DND-41 (cell line): ENCODE measurements around the gene CRTAC1.

Experiments
- ATAC-seq: fragments of 200-7000 bp; cut with Tn5 transposase; 3 replicates; pipeline ENCODE4 v1.9.1; 2021; ENCODE audit warnings: low read depth; ENCODE audit not compliant: insufficient read depth
- DNase-seq: peaks from one replicate; pipeline ENCODE4 v3.0.0-alpha.2; 2020
- H2AFZ ChIP-seq: 2 replicates; pipeline ENCODE4 v1.6.0; 2012; ENCODE audit warnings: low read depth, low read length
- H3K27ac ChIP-seq: 2 replicates; pipeline ENCODE4 v1.5.1; 2012; ENCODE audit warnings: low read length, inconsistent platforms
- H3K27me3 ChIP-seq: fragments of 200-600 bp; sonication (generic); 2 replicates; pipeline ENCODE4 v1.6.0; 2012; ENCODE audit warnings: low read length, mild to moderate bottlenecking, inconsistent platforms; ENCODE audit not compliant: insufficient read depth, poor library complexity
- H3K36me3 ChIP-seq: 2 replicates; pipeline ENCODE4 v1.5.1; 2012; ENCODE audit warnings: low read length, inconsistent platforms; ENCODE audit not compliant: insufficient read depth
- H3K4me1 ChIP-seq: 2 replicates; pipeline ENCODE4 v1.5.1; 2012; ENCODE audit warnings: mild to moderate bottlenecking, low read length; ENCODE audit not compliant: insufficient read depth
- H3K4me2 ChIP-seq: 2 replicates; pipeline ENCODE4 v1.6.0; 2012; ENCODE audit warnings: mild to moderate bottlenecking, moderate library complexity, low read length, inconsistent platforms; ENCODE audit not compliant: insufficient read depth
- H3K4me3 ChIP-seq, 2 experiments: fragments of 200-600 bp in 1 of 2; shearing (Covaris generic) in 1 of 2; 2 replicates each; pipeline ENCODE4 v1.5.1; 2012 to 2016; ENCODE audit warnings: inconsistent platforms in 2 of 2, low read length in 2 of 2, mild to moderate bottlenecking in 2 of 2, low read depth in 1 of 2, moderate library complexity in 1 of 2
- H3K79me2 ChIP-seq: 2 replicates; pipeline ENCODE4 v1.6.0; 2012; ENCODE audit warnings: low read length, inconsistent platforms; ENCODE audit not compliant: insufficient read depth
- H3K9ac ChIP-seq: 2 replicates; pipeline ENCODE4 v1.6.0; 2012; ENCODE audit warnings: low read depth, mild to moderate bottlenecking, inconsistent platforms, low read length, moderate library complexity
- H3K9me3 ChIP-seq: 2 replicates; pipeline ENCODE4 v1.5.1; 2012; ENCODE audit warnings: low read length, moderate library complexity, mild to moderate bottlenecking, inconsistent platforms; ENCODE audit not compliant: insufficient read depth, severe bottlenecking
- H4K20me1 ChIP-seq: 2 replicates; pipeline ENCODE4 v1.6.0; 2012; ENCODE audit warnings: low read length; ENCODE audit not compliant: insufficient read depth
- EZH2 ChIP-seq: IDR thresholded peaks from 3 replicates; pipeline ENCODE4 v1.6.1; 2012; ENCODE audit warnings: borderline replicate concordance, low read depth, mild to moderate bottlenecking, moderate library complexity, low read length, inconsistent platforms; ENCODE audit not compliant: severe bottlenecking
- TF ChIP-seq, protein P1 (sequence below): IDR thresholded peaks from 2 replicates; pipeline ENCODE4 v1.5.1; 2012; ENCODE audit warnings: borderline replicate concordance, low read length, moderate library complexity, mild to moderate bottlenecking; ENCODE audit not compliant: poor library complexity, severe bottlenecking; ENCODE audit errors: extremely low read depth

The CRTAC1 gene

DNA sequence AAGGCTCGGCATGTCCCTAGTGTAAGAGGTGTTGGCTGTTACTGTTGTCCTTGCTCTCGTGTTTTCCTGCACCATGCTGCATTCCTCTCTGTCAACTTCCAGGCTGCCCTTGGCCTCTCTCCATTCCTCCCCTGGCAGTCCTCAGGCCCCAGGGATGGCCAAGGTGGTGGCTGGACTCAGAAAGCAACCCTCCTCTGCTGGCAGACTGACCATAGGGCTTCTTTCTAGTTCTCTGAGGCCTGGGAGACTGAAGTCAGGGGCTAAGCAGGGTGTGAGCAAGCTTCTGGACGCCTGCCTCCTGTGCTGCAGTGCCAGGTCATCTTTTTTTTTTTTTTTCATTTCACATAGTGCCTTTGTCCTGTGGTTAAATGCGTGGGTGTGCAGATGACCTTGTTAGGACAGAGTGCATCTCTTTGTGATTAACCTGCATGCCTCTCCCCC lies 108.8 kb downstream of the CRTAC1 start:
- TF ChIP-seq, protein P1, sequence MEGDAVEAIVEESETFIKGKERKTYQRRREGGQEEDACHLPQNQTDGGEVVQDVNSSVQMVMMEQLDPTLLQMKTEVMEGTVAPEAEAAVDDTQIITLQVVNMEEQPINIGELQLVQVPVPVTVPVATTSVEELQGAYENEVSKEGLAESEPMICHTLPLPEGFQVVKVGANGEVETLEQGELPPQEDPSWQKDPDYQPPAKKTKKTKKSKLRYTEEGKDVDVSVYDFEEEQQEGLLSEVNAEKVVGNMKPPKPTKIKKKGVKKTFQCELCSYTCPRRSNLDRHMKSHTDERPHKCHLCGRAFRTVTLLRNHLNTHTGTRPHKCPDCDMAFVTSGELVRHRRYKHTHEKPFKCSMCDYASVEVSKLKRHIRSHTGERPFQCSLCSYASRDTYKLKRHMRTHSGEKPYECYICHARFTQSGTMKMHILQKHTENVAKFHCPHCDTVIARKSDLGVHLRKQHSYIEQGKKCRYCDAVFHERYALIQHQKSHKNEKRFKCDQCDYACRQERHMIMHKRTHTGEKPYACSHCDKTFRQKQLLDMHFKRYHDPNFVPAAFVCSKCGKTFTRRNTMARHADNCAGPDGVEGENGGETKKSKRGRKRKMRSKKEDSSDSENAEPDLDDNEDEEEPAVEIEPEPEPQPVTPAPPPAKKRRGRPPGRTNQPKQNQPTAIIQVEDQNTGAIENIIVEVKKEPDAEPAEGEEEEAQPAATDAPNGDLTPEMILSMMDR = no peak
- no peak for TF ChIP-seq EZH2
- H2AFZ ChIP-seq = no peak overlapping the region
- no peak overlapping the region for H3K4me3 ChIP-seq
- H3K4me1 ChIP-seq = no peaks in the 10 kb centered on the region
- no peak overlapping the region for H3K4me2 ChIP-seq
- H3K27me3 ChIP-seq = peaks cover under 1% of the 10 kb centered on the region
- no peak overlapping the region for H3K9ac ChIP-seq
- H3K36me3 ChIP-seq = no peaks in the 10 kb centered on the region
- DNase-seq (no peak), ATAC-seq (no peak)
- no peaks in the 10 kb centered on the region for H3K79me2 ChIP-seq
- no peak overlapping the region for H3K27ac ChIP-seq
- H3K9me3 ChIP-seq = no peaks in the 10 kb centered on the region
- H4K20me1 ChIP-seq = 0 out of 2 replicates have a peak, but pooled peaks cover 4% of the 10 kb centered on the region

DNA sequence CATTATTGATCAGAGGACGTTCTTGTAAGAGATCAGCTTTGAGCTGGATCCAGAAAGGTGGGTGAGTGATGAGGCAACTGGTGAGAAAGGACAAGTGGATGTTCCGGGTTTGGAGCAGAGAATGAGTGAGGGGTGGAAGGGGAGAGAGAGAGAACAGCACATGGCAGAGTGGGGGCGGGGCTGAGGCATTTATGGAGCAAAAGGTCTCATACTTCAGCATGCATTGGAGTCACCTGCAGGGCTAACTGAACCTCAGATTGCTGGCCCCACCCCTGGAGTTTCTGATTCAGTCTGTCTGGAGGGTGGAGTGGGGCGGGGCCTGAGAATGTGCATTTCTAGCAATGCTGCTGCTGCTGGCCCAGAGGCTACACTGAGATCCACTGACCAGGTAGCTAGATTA lies 109.6 kb downstream of the CRTAC1 start:
- no peaks in the 10 kb centered on the region for H3K9me3 ChIP-seq
- 0 out of 2 replicates have a peak, but pooled peaks cover 4% of the 10 kb centered on the region for H4K20me1 ChIP-seq
- DNase-seq (no peak), ATAC-seq (no peak)
- no peaks in the 10 kb centered on the region for H3K36me3 ChIP-seq
- no peak overlapping the region for H2AFZ ChIP-seq
- H3K4me2 ChIP-seq = no peak overlapping the region
- TF ChIP-seq, protein P1 = no peak
- TF ChIP-seq EZH2 = no peak
- H3K4me3 ChIP-seq = no peak overlapping the region
- no peaks in the 10 kb centered on the region for H3K4me1 ChIP-seq
- no peak overlapping the region for H3K9ac ChIP-seq
- H3K27ac ChIP-seq = no peak overlapping the region
- no peaks in the 10 kb centered on the region for H3K27me3 ChIP-seq
- no peaks in the 10 kb centered on the region for H3K79me2 ChIP-seq

DNA sequence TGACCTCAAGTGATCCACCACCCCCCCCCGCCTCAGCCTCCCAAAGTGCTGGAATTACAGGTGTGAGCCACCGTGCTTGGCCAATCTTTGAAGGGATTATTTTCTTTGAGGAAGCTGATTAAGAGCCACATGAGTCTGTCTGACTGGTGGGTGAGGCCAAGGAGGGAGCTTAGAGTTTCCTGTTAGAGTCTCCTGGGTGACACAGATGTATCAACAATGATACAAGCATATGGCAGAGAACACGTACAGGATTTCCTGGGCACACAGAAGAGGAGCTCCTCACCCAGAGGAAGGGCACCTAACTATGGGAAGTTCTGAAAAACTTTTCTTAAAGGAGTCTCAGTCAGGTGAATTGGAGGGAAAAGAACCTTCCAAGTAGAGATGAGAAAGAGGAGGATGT lies 111.4 kb downstream of the CRTAC1 start:
- H3K4me1 ChIP-seq = no peaks in the 10 kb centered on the region
- H3K79me2 ChIP-seq = no peaks in the 10 kb centered on the region
- H3K4me3 ChIP-seq = no peak overlapping the region
- no peak overlapping the region for H3K9ac ChIP-seq
- no peaks in the 10 kb centered on the region for H3K9me3 ChIP-seq
- DNase-seq = no peak
- no peak overlapping the region for H3K4me2 ChIP-seq
- 0 out of 2 replicates have a peak, but pooled peaks cover 4% of the 10 kb centered on the region for H4K20me1 ChIP-seq
- H3K27me3 ChIP-seq = no peaks in the 10 kb centered on the region
- no peak for ATAC-seq
- H2AFZ ChIP-seq = no peak overlapping the region
- H3K27ac ChIP-seq = no peak overlapping the region
- TF ChIP-seq, protein P1 = no peak
- no peak for TF ChIP-seq EZH2
- H3K36me3 ChIP-seq = no peaks in the 10 kb centered on the region

DNA sequence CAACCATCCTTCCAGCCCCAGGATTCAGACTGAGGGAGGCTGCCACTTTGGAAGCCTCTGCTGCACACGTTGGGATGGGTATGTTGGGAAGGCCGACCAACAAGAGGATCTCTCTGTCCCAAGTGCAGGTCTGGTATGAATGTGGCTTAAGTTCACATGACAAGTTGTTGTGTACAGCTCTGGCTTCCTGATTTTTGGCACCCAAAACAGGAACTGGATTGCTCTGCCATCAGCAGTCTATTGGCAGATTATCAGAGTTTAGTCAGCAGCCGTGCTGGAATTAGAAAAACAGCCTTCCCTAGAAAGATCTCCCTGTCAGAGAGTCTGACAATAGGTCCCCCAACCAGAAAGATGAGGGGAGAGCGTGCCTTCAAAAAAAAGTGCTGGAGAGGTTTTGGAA lies 113.8 kb downstream of the CRTAC1 start:
- no peak overlapping the region for H3K4me2 ChIP-seq
- no peak overlapping the region for H3K9ac ChIP-seq
- no peaks in the 10 kb centered on the region for H3K9me3 ChIP-seq
- no peaks in the 10 kb centered on the region for H3K4me1 ChIP-seq
- no peak overlapping the region for H2AFZ ChIP-seq
- H3K27ac ChIP-seq = no peak overlapping the region
- no peaks in the 10 kb centered on the region for H3K79me2 ChIP-seq
- 0 out of 2 replicates have a peak, but pooled peaks cover 4% of the 10 kb centered on the region for H4K20me1 ChIP-seq
- DNase-seq (no peak), ATAC-seq (no peak)
- no peaks in the 10 kb centered on the region for H3K36me3 ChIP-seq
- TF ChIP-seq, protein P1 = no peak
- no peak for TF ChIP-seq EZH2
- peaks cover 6% of the 10 kb centered on the region for H3K27me3 ChIP-seq
- H3K4me3 ChIP-seq = no peak overlapping the region
